Fibroblast of villous mesenchyme (primary cell): Measurements from ENCODE around the gene ATG4B. TPM values are rescaled to one million over a fixed set of nuclear protein-coding genes. Genes with fewer than 3 reads are reported as not detected.
"Not testable (repeated sequence)": the region's sequence is repeated elsewhere in the genome, so short reads cannot be mapped to it uniquely, and the experiment has no call there.

Experiments used
- DNase-seq: peaks from one replicate; pipeline ENCODE4 v3.0.0-alpha.2; 2010; ENCODE audit warnings: low read depth
- H3K4me3 ChIP-seq: 2 replicates; pipeline ENCODE4 v1.5.1; 2011; ENCODE audit warnings: low read depth, mild to moderate bottlenecking, low read length
- CTCF ChIP-seq: IDR thresholded peaks from 2 replicates; pipeline ENCODE4 v1.5.1; 2012; ENCODE audit warnings: low read depth, mild to moderate bottlenecking, low read length; ENCODE audit not compliant: insufficient read depth
- total RNA-seq: library from RNA; depleted of rRNA; stranded (reverse); fragments of >200 nt; gene quantifications from 2 replicates; pipeline ENCODE4 v1.2.3, GENCODE V29; 2012

Gene ATG4B
- total RNA-seq, 1 donor, result 47.1 TPM

- TF ChIP-seq CTCF, result no peak
- H3K4me3 ChIP-seq, result no peak overlapping the region
- no peak for DNase-seq
Observed at GRCh38 chr2:241657786-241658254, 20.3 kb downstream of the ATG4B start.

- no peak for DNase-seq
Observed at GRCh38 chr2:241658296-241658695, 20.8 kb downstream of the ATG4B start.

GRCh38 chr2:241659150-241659739 is 21.8 kb downstream of the ATG4B start:
- peak; percentile 73 for TF ChIP-seq CTCF
- DNase-seq, result peak; percentile 83
- no peak overlapping the region for H3K4me3 ChIP-seq

More at GRCh38 chr2:241658296-241658695, 20.8 kb downstream of the ATG4B start:
- H3K4me3 ChIP-seq, result no peak overlapping the region
- TF ChIP-seq CTCF, result no peak

- TF ChIP-seq CTCF, result no peak
- H3K4me3 ChIP-seq, result no peak overlapping the region
- DNase-seq, result no peak
Observed at GRCh38 chr2:241660593-241661213, 23.2 kb downstream of the ATG4B start.

GRCh38 chr2:241662731-241663130 is 25.2 kb downstream of the ATG4B start:
- DNase-seq, H3K4me3 ChIP-seq: not testable (repeated sequence)

GRCh38 chr2:241665731-241666440 is 28.4 kb downstream of the ATG4B start:
- no peak for TF ChIP-seq CTCF
- H3K4me3 ChIP-seq, result no peak overlapping the region
- no peak for DNase-seq

GRCh38 chr2:241666627-241667400 is 29.3 kb downstream of the ATG4B start:
- no peak for TF ChIP-seq CTCF
- DNase-seq, result no peak
- H3K4me3 ChIP-seq, result no peak overlapping the region
